Activated CD8-positive, alpha-beta memory T cell treated with anti-CD3 and anti-CD28 coated beads, Interleukin-2, amount 50 U/mL, for 1 hour (primary cell): ENCODE data around the gene TTYH3.

Experiments used
- DNase-seq: peaks from one replicate; pipeline ENCODE4 v3.0.0-alpha.2; 2020; ENCODE audit errors: extremely low read depth

TTYH3 gene

DNA sequence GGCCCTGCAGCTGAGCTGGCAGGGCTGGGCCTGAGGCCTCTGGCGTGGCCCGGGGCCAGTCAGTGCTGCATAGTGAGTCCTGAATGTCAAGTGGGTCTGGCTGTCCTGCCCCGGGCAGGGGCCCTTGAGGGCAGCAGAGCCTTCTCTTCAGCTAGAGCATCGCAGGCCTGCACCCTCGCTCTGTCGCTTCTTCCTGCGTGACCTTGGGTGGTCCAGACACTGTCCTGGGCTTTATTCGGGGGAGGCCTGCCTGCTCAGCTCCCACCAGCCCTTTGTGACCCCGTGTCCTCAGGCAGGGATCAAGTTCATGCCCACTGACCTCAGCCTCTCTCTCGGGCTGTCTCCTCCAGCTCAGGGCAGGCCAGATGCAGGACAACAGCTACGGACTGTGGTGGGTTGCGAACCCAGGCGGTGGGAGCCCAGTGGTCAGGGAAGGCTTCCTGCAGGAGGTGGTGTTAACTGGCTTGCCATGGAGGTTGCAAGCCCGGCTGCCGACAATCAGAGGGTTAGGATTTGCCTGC lies 3.4 kb downstream of the TTYH3 start:
- DNase-seq = no peak

DNA sequence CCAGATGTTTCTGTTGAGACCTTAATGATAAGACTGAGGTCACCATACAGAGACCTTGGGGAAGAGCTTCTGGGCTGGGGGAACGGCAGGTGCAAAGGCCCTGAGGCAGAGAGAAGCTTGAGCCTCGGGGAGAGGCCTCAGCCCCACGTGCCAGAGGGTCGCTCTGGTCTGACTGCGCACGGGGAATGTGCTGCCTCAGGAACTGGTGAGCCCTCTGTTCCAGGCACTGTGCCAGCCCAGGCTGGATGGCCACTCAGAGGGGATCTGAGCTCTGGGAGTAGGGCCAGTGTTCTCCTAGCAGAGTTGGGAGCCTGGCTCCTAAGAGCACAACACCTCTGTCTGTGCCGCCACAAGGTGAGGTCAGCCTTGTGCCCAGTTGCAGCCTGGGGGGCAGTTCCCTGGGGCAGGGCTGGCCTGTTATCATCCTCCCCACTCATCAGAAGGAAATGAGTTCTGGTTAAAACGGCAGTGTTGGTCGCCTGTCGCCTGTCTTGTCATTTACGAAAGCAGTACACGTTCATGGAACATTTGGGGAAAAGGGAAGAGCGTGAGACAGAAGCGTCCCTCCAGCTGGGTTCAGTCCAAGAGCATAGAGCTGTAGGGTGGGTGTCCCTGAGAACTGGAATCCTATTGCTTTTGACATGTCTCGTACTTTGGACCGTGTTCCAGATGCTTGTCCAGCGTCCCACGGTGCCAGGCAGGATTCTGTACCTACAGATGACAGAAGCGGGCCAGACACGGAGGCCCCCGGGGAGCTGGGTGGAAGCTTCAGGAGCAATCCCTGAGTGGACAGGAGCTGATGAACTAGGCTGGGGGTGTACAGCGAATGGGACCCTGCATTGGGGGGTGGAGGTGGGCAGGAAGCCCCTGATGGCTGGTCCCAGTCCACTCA lies 4.3 kb downstream of the TTYH3 start:
- DNase-seq = no peak

DNA sequence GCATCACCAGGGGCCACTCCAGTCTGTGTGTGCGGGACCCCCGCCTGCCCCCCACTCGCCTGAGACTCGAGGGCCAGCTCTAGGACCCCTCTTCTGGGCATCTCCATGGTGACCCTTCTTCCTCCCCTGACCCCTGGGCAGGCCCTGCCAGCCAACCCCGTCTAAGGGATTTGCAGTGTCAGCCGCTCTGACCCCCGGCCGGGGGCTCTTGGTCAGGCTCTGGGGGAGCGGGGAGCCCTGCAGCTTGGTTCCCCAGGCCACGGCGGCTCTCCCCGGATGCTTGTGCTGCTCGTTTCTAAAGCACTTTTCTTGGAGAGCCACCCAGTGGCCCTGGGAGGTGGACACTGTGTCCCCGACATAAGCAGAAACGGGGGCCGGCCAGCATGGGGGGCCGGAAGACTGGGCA lies 5.3 kb downstream of the TTYH3 start:
- no peak for DNase-seq

DNA sequence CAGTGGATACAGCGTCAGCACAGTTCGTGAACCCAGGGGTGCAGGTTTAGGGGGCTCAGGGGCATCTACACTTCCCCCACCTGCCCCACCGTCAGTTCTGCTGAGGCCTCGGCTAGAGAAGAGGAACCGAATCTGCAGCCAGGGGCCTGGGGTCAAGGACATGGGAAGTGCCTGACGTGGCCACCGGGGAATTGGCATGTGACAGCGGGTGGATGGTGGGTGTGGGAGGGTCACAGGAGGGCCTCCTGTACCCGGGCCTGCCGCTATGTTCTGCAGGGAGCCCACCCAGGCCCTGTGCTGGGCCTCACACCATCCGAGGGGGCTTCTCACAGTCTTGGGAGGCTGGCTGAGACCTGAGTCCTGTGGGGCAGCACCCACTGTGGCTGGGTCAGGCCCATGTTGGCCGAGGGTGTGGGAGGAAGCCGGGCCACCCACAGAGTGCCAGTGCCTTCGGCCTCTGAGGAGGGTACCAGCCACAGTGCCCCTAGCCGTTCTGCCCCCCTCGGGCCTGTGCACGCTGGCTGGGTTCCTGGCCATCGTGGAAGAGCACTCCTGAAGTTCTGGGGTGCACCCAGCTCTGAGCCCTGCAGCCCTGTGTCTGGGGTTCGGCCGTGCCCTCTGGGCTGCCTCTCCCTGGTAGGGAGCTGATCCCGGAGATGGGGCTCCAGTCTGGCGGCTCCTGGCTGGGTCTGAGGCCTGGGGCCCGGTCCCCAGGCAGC lies 5.9 kb downstream of the TTYH3 start:
- no peak for DNase-seq

DNA sequence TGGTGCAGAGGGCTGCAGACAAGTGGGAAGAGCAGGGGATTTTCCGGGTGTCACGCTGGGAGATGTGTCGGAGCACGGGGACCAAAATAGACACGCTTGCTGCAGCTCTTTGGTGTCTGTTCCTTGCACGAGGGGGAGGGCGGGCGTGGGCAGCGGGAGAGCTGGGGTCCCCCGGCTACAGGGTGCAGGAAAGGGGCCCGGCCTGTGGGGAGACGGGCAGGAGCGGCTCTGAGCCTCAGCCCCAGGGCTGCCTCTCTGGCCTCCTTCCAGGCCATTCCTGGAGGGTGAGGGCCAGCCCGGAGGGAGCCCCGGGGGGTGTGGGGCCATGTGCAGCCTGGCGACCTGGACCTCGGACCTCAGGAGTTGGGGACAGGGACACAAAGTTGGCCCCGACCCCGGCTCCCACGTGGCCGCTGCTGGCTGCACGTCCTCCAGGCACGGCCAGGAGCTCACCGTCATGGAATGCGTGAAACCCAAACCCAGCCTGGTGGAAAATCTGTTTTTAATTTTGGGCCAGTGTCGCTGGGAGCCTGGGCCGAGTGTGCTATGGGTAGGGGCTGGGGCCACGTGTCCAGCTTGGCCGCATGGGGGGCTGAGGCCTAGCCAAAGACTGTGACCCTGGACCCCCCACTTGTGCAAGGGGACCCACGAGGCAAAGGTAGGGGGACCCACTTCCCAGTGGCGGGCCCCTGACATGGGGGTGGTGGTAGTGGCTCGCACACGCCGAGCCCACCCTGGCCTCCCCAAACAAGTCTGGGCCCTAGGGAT lies 6.6 kb downstream of the TTYH3 start:
- DNase-seq = no peak

DNA sequence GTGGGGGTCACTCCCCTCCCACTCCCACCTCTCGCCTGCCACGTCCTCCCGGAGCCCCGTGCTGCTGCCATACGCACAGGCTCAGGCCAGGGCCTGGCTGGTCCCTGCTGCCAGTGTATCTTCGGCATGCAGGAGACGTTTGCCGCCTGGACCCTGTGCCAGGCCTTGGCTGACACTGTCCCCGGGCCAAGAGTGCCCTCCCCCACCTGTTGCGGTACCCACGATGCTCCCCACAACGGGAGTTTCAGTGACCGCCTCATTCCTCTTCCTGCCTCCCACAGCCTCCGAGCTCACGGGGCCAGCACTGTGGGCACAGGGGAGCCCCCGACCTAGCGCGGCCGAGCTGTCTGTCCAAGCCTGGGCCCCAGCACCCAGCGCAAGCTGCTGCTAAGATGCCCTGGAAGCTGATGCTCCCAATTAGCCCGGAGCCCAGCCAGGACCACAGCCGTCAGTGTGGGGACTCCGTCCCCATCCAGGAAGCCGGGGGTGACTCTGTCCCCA lies 7.4 kb downstream of the TTYH3 start:
- DNase-seq = no peak

DNA sequence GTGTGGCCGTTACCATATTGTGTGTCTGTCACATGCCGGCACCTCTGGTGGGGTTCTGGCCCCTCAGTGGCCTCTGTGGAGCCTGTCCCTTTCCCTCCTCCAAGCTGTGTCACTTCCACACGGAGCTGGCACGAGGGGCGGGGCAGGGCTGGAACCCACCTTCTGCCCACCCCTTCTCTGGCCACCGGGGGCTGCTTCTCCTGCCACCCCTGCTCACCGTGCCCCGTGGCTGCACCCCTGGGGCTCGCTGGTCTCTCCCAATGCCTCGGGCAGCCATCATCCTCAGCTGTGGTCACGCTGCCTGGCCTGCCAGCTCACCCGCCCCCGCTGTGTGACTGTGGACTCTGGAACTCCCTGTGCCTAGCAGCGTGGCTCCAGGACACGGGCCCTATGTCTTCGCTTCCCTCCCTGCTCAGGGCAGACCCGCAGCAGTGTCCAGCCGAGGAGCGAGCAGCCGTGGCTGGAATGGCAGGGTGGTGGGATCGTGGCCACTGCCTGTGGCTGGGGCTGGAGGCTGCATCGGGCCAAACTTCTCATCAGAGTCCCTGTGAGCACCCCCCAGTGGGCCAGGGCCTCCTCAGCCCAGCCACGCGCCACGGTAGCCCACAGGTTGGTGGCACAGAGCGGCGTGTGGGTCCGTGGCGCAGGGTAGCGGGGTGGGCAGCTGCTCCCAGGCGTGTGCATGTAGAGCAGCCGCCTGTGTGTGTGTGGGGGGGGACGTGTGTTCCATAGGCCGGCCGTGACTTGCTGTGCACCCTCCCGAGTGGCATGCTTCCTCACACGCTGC lies 8.1 kb downstream of the TTYH3 start:
- no peak for DNase-seq

DNA sequence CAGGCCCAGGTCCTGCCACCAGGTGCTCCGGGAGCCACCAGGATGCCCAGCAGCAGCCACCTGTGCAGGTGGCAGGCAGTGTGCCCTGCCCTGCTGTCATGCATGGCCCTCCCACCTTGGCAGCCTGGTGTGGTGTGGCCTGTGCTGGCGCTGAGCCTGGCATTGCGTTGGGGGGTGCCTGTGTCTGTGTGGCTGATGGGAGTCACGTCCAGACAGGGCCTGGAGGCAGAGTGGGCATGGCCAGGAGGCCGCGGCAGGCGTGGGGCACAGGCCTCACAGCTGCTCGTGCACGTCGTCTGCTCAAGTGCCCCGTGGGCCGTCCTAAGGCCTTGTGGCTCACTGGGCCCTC lies 8.7 kb downstream of the TTYH3 start:
- DNase-seq = no peak

DNA sequence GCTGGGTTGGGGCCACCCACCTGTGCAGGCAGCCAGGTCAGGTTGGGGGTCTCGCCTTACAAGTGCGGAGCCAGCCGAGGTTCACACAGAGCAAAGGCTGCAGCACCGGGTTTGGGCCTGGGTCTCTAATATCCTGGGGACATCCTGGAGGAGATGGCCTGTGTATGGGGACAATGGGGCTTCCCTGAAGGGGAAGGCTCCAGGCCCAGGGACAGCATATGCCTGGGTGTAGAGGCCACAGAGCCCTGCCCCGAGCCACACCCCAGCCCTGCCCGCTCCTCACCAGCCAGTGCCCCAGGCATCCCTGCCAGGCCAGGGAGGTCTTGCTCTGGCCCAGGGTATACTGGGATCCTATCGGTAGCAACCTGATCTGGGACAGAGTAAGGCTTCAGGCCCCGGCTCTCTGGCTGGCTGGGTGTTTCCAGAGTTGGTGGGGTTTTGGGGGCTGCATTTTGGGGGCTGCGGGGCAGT lies 9.1 kb downstream of the TTYH3 start:
- DNase-seq = no peak

DNA sequence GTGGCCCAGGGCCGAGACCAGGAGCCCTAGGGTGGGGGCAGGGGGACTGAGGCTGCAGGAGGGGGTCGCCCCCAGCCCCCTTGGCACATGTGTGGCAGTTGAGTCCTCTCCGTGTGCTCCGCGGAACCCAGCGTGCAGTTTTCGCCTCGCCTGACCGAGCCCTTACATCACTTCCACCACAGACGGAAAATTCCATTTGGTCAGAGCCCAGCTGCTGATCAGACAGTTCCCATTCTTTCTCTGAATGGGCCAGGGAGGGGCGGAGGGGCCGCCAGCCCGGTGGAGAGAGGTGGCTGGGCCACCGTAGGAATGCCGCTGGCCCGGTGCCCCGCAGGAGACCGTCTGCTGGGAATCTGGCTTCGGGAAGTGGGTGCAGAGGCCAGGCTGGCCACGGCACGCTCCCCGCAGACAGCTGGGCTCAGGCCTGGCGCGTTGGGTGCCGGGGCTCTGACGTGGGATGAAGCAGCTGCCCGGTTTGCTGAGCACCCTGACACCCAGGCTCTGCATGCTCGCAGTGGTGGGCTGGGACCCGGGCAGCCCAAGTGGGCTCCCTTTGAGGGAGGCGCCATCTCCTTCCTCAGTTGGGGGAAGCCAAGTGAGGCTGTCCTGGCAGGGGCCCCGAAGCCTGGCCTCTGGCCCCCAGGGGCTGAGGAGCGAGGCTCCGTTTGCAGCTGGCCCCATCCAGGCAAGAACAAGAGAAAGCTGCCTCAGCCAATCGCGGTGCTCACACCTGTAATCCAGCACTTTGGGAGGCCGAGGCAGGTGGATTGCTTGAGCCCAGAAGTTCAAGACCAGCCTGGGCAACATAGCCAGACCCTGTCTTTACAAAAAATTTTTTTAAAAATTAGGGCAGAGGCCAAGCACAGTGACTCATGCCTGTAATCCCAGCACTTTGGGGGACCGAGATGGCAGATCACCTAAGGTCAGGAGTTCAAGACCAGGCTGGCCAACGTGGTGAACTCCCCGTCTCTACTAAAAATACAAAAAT lies 9.9 kb downstream of the TTYH3 start:
- no peak for DNase-seq

DNA sequence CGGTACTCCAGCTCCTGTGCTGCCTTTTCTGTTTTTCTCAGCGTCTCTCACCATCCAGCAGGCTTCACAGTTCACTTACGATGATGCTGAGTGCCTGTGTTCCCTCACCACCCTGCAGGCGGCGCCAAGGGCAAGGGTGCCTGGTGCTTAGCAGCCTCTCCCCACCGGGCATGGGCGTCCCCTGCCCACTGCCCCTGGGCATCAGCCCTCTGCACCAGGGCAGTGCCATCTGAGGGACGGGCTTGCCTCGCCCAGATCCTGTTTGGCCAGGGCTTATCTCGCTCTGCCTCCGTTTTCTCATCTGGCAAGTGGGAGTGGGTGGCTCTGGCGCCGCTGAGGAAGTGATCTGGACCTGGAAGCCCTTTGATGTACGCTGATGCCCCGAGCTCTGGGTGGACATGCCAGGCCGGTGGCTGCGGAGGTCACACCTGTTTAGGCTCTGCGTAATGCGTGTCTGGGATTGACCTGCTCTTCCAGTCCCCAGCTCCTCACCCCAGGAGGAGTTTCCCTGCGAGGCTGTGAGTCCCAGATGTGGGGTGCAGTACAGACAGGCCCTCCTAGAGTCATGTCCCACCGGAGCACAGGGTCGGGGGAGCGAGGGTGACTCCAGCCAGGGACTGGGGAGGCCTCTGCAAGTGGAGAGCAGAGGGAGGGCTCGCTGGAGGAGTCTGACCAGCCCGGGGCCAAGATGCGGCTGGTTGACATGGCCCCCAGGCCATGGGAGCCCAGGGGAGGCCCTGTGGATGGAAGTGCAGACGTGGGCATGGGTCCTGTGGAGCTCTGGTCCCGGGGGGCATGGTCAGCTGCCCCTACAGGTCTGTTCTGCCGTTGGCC lies 11.8 kb downstream of the TTYH3 start:
- DNase-seq = no peak

DNA sequence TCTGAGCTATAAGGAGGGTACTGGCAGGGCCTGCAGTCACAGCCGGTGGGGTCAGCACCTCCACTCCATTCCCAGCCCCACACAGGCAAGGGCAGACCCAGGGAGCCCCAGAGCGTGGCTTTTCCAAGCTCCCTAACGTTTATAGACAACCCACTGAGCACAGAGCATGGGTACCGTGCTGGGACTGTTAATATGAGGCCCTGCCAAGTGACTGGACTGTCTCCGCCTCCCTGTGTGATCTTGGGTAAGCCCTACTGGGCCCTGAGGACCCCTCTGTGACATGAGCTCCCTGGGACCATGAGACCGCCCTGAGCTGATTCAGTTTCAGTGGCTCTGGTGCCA lies 12.4 kb downstream of the TTYH3 start:
- no peak for DNase-seq

DNA sequence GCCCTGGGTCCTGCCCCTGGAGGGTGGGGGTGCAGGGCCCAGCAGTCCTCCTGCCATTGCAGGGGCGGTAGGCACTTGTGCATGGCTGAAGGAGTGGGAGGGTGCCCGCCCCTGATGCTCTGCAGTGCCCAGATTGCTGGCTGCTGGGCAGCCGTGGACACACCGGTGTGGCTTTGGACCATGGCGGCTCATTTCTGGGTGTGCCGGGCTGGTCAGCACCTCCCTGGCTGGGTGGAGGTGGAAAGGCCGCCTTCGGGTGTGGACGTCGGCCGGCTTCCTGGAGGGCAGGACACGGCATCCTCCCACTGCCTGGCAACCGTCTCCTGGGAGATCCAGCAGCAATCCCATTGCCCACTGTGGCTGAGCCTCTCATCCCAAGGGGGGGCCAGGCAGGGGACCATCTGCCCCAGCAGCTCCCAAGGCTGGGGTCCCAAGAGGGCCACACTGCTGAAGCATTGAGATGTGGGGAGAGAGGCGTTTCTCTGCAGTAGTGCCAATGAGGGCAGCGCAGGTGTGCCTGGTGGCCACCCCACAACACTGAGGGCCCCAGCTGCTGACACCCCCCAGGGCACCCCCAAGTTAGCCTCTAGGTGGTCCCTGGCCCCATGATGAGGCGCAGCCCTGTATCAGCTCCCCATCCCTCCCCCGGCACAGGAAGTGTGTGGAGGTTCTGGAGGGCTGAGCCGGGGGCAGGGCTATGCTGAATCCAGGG lies 12.9 kb downstream of the TTYH3 start:
- DNase-seq = no peak

DNA sequence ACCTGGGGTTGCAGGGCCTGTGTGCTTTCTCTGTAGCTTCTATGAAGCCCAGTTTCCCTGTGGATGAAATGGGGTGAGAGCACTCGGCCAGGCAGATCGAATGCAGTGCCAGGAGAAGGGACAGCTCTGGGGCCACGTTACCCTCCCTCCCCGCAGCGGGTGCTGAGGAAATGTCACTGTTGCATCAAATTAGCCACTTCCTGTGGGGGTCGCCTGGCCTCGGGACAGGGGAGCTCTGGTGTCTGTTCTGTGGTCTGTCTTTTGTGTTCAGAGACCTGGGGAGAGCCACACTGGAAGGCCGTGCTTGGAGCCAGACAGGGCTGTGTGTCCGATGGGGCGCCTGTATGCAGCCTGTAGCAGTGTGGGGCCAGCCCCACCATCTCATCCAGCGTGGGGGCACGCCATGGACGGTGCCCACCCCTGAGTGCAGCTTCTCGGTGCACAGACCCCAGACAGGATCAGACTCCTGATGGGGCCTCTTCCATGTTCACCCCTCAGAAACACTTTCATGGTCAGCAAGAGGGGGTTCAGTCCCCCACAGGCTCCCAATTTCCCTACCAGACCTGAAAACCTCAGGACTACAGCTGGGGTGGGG lies 13.6 kb downstream of the TTYH3 start:
- no peak for DNase-seq

DNA sequence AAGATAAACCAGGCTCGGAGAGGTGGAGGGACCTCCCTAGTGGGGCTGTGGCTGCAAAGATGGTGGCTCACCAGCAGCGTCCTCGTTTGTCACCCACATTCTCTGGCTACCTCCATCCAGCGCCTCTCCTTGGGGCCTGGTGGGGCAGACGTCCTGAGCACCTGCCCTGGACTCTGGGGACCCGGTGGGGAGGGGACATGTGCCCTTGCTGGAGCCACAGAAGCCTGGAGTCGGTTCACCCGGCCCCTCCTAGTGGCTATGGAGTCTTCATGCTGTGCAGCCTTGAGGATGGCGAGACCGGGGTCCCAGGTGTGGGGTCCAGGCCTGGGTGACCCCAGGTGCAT lies 14.5 kb downstream of the TTYH3 start:
- DNase-seq = no peak

DNA sequence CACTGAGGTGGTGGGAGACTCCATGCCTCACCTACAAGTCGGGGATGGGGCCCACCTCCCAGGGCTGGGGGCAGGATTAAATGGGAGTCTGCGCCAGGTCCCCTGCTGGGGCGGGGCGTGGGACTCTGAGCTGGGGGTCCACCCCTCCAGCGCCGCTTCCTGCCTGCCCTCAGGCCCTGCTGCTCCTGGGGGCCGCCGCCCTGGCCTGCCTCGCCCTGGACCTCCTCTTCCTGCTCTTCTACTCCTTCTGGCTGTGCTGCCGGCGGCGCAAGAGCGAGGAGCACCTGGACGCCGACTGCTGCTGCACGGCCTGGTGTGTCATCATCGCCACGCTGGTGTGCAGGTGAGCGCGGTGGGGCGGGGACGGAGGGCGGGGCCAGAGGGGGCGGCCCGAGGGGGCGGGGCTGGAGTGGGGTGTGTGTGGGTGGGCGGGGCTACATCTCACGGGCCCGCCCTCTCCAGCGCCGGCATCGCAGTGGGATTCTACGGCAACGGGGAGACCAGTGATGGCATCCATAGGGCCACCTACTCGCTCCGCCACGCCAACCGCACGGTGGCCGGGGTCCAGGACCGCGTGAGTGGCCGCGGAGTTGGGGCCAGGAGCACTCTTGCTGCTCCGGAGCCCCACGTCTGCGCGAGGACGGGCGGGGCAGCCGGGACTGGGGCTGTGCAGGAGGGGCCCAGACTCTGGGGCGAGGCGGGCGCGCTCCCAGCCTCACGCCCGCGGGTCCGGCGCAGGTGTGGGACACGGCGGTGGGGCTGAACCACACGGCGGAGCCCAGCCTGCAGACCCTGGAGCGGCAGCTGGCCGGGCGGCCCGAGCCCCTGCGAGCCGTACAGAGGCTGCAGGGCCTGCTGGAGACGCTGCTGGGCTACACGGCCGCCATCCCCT lies 15.1 kb downstream of the TTYH3 start:
- no peak for DNase-seq

DNA sequence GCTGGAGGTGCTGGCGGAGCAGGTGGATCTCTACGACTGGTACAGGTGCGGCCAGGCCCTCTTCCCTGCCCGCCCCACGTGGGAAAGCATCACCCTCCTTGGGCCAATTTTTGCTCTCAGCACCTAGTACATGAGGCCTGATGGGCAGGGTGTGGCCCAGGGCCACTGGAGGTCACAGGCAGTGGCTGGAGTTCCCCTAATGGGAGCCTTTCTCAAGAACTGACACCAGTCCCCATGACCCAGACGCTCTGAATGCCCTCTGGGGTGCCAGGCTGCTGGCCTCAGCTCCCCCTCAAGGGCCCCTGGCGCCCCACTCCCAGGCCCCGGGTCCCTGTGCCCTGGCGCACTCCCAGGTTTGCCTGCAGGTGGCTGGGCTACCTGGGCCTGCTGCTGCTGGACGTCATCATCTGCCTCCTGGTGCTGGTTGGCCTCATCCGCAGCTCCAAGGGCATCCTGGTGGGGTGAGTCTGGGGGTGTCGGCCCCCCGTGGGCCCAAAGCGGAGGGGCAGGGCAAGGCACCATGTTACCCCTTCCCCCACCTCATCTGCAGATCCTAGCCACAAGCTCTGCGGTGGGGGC lies 15.9 kb downstream of the TTYH3 start:
- no peak for DNase-seq
